GM19025 (cell line): ENCODE measurements around the gene CPSF4L.
"Not testable (repeated sequence)": the region's sequence is repeated elsewhere in the genome, so short reads cannot be mapped to it uniquely, and the experiment has no call there.

Experiments
- ATAC-seq: cut with Tn5 transposase; IDR thresholded peaks from one replicate; pipeline ENCODE4 v1.9.1; 2021; ENCODE audit warnings: mild to moderate bottlenecking, low read depth, moderate library complexity; ENCODE audit not compliant: unreplicated experiment

CPSF4L gene, protein sequence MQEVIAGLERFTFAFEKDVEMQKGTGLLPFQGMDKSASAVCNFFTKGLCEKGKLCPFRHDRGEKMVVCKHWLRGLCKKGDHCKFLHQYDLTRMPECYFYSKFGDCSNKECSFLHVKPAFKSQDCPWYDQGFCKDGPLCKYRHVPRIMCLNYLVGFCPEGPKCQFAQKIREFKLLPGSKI

DNA sequence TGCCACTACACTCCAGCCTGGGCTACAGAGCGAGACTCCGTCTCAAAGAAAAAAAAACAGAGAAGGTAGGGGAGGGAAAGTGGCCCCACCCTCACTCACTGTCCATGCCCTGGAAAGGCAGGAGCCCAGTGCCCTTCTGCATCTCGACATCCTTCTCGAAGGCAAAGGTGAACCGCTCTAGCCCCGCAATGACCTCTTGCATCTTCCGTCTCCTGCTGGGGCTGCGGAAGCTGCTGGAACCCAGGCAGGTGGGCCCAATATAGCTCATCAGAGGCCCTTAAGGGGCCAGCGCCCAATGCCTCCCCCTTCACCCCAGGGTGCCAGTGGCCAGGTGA is at the start of gene CPSF4L:
TSS of gene CPSF4L (minus strand) at position 264 of the 335 bp plus-strand sequence. CDS start at position 202, 62 bp downstream.
- ATAC-seq, result no peak

GRCh38 chr17:73311428-73311780 is 49.7 kb upstream of the CPSF4L start:
- ATAC-seq, result peak; percentile 7

DNA sequence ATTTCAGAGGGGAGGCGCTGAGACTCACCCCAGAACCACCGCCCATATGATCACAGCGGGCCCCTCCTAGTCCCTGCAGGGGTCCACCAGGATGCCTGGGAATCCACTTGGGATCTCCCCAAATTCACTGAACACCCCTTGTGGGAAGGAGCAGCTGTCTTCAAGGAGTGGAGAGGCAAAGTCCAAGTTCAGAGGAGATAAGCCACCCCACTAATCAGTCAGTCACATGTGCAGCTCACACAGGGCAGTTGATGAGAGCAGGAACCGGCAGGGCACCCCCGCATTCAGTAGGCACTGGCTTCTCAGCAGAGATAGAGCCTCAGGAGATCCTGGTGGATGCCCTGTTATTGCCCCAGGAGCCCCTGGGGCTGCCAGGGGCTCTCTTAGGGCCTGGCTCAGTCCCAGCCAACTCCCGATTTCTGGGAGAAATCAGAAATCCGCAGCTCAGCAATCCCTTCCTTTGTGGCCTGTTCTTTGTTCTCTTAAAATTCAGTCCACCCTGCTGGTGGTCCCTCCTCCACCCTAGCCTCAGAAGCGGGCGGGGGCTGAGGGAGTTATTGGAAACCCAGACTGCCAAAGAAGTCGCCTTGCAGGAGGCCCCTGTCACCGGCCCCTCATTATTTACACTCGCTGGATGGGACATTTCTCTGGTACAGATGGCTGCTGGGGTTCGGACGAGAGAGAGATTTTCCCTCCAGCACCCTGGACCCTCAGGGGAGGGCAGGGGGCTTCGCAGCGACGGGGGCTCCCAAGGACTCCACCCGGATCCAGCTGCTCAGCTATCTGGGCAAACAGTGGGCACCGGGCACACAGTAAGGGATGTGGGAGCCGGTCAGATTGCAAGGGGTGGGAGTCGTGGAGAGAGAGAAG is 48.3 kb upstream of the CPSF4L start:
- ATAC-seq, result no peak

DNA sequence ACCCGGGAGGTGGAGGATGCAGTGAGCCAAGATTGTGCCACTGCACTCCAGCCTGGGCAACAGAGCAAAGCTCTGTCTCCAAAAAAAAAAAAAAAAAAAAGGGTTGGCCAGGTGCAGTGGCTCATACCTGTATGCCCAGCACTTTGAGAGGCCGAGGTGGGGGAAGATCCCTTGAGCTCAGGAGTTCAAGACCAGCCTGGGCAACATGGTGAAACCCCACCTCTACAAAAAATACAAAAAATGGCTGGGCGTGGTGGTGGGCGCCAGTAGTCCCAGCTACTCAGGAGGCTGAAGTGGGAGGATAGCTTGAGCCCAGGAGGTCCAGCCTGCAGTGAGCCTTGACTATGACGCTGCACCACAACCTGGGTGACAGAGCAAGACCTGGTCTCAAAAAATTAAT is 47.3 kb upstream of the CPSF4L start:
- ATAC-seq, result not testable (repeated sequence)

GRCh38 chr17:73308017-73308823 is 46.5 kb upstream of the CPSF4L start:
- no peak for ATAC-seq

DNA sequence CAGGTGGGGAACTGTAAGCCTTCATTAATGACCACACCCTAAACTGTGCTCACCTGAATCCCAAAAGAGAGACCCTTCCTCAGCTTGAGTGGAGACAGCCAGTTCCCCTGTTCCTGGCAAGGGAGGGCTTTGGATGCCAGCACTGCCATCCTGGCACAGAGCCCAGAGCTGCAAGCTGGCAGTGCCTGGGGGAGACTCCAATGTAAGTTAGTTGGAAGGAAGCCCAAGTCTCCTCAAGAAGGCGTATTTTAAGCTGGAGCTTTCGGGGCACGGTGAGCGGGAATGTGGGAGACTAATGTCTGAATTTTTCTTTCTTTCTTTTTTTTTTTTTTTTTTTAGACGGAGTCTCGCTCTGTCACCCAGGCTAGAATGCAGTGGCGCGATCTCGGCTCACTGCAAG is 45.5 kb upstream of the CPSF4L start:
- ATAC-seq, result no peak

DNA sequence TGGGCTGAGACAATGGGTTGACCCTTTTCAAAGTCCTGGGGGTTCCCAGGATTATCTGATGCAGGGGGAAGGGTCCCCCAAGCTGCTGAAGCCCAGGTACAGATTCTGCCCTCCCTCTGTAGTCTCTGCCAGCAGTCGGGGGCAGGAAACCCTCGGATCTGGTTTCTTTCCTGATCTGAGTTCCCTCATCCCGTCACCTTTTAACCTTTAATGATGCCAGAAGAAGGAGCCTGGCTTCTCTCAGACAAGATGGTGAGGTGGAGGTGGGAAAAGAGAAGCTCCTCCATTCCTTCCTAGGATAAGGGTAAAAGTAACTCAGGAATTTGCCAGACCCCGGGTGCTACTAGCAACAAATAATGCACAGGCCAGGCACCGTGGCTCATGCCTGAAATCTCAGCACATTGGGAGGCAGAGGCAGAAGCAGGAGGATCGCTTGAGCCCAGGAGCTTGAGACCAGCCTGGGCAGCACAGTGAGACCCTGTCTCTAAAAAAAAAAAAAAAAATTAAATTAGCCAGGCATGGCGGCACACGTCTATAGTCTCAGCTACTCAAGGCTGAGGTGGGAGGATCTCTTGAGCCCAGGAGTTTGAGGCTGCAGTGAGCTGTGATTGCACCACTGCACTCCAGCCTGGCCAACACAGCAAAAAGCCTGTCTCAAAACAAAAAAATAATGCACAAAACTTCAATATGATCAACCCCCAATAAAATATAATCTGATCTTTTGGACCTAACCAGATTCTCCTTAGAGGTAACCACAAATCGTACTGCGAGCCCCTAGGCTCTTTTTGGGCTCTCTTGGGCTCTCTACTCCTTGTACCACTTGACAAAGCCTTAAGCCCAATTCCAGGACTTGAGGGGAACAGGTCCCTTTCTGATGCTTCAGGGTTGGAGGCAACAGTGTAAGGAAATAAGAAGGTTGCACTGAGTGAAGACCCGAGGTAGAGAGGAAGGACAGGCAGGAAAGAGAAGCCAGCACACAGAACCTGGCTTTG is 44.5 kb upstream of the CPSF4L start:
- no peak for ATAC-seq

GRCh38 chr17:73304971-73305812 is 43.5 kb upstream of the CPSF4L start:
- ATAC-seq, result no peak

GRCh38 chr17:73304438-73304837 is 42.8 kb upstream of the CPSF4L start:
- ATAC-seq, result no peak

DNA sequence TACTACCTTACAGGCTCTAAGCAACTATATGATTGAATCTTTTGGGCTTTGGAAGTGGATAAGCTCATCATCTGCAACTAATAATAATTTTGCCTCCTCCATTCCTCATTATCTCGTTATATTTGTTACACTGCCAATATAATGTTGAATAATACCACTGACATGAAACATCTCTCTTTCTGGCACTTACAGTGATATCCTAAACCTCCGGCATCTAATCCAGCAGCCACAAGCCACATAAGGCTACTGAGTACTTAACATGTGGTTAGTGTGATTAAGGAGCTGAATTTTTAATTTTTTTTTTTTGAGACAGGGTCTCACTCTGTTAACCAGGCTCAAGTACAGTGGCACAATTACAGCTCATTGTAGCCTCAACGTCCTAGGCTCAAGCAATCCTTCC is 40.5 kb upstream of the CPSF4L start:
- ATAC-seq, result no peak

- no peak for ATAC-seq
Measured at GRCh38 chr17:73301369-73301768, 39.7 kb upstream of the CPSF4L start.

GRCh38 chr17:73300392-73300791 is 38.7 kb upstream of the CPSF4L start:
- no peak for ATAC-seq

GRCh38 chr17:73297934-73298861 is 36.5 kb upstream of the CPSF4L start:
- ATAC-seq, result peak; percentile 63

DNA sequence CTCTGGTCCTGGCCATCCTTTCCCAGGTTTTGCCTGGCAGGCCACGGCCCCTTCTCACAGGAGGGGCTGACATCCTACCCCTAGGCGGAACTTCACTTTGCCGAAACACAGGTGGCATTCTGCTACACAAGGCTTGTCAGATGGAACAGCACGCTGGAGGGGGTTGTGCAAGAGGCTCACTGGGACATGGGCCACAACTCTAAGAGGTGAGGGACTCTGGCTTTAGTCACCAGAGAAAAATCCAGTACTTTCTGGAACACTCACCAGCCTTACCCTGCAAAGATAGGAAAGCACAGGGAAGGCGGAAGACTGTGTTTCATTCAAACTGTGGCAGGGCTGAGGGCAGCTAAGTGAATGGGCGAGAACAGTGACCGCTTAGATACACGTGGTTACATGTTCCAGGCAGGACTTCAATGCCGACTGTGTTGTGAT is 31.8 kb upstream of the CPSF4L start:
- ATAC-seq, result no peak

- no peak for ATAC-seq
Measured at GRCh38 chr17:73293031-73293430, 31.4 kb upstream of the CPSF4L start.

- no peak for ATAC-seq
Measured at GRCh38 chr17:73292031-73292531, 30.4 kb upstream of the CPSF4L start.

DNA sequence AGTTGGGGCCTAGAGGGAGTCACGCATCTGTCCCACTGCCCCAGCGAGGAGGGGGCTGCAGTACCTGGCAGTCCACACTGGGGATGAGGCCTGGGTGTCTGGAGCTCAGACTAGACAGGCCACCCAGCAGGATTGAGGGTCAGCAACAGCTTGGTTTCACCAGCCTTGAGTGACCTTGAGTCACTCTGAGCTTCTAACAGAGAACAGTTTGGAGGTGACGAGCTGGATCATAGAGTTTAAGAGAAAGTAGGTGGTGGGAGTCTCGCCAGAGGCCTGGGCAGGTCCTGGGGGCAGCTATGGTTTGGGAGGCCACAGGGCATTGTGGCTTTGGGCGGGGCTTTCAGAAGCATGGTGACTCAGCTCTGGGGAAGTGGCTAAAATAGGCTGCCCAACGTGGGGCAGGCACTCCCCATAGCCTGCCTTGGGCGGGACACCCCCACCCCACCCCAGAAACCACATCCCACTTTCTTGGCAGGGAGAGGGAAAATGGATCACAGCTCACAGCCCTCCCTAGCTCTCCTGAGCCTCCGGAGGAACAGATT is 29.7 kb upstream of the CPSF4L start:
- peak; percentile 91 for ATAC-seq
